Measurements from ENCODE around the gene CADM4.
A peak's percentile ranks its signal among the peaks of the same experiment; 100 is the strongest.

The CADM4 gene

DNA sequence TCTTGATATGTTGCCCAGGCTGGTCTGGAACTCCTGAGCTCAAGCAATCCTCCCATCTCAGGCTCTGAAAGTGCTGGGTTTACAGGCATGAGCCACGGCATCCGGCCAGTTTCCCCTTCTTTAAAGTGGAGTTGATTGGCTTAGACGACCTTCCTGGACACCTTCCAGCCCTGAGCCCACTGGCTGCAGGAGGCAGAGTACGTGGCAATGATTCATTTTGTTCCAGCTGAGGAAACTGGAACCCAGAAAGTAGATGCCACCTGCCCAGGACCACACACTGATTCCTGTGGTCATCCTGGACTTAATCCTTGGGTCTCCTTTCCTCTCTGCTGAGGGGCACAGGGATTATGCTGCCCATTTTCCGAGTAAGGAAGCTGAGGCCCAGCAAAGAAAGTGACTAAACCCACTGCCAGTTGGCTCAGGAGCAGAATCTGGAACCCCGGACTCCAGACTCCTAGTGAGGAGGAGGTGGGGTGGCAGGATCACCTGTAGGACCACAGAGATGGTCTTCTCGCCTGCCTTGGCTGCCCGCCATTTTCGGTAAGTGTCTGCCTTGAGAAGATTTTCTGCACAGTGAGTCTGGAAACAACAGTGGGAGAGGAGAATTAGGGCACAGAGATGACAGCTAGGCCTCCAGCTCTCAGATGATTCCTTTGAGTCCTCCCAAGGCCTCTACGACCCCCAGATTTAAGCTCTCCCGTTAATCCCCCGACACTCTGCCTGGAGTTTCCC lies 65.1 kb downstream of the CADM4 start:
- H3K9ac ChIP-seq (ENCODE audit: low read depth, low read length), result peak overlapping the region; percentile 98
- H3K9me3 ChIP-seq (ENCODE audit: insufficient read depth, low read depth, low read length), result no peaks in the 10 kb centered on the region
- peak overlapping the region; percentile 100 for H3K4me3 ChIP-seq (ENCODE audit: low read length)
- no peaks in the 10 kb centered on the region for H3K27me3 ChIP-seq (ENCODE audit: insufficient read depth, low read length)
- peaks cover 9% of the 10 kb centered on the region for H3K4me1 ChIP-seq (ENCODE audit: insufficient read depth, low read length)
- no peak overlapping the region for H3K27ac ChIP-seq (ENCODE audit: low read length)
- H3K36me3 ChIP-seq (ENCODE audit: insufficient read depth, low read depth, low read length), result 0 out of 2 replicates have a peak, but pooled peaks cover 11% of the 10 kb centered on the region

Measured in iPS-20b (cell line).